ENCODE data around the gene CRYBA2. TPM values are rescaled to one million over a fixed set of nuclear protein-coding genes. Genes with fewer than 3 reads are reported as not detected.

Gene CRYBA2
- total RNA-seq, 4 donors from 2014 or later, result not detected

DNA sequence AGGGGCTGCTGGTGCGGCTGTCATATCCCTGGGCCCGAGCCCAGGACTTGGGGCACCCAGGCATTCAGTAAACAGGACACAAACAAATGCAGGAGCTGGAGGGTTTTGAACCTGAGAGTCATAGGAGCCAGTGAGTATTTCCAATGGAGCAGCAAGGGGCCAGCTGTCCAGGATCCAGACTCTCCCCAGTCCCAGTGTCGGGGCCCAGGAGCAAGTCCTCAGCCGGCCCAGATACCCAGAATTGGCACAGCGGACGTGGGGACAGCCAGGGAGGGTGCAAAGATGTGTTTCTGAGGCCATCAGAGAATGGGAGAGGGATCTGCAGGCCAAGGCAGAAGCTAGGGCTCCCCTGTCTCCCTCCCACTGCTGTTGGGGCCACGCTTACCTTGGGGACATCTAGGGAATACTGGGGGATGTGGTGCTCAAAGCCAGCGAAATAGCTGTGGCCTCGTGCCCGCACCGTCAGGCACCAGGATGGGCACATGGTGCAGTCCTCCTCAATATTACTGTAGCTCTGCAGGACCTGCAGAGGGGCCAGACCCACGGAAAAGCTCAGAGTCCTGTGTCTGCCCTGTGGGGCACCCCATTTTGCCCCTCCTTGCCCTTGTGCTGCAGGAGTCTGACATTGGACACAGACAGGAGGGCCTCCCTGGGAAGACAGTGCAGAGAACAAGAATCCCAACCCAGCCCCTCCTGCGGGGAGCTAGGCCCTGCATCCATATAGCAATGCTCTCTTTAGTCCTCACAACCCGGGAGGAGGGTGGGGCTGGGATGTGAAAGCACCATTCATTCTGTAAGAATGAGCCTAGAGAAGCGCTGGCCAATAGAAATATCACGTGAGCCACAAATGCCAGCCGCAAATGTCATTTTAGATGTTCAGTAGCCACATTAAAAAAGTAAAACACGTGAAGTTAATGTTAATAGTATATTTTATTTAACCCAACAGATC lies 32.7 kb upstream of the CRYBA2 start:
- intact Hi-C loops (cut with DNase I; ENCODE audit: low total_unique reads), result no loop called here
- Histone ChIP-seq H3K9me3 (no peaks in the 10 kb centered on the region), H3K36me3 (no peaks in the 10 kb centered on the region), H3K4me1 (no peaks in the 10 kb centered on the region), H3K27me3 (peaks cover 0 to 5% (median 0%) of the 10 kb centered on the region in 3 donors), H3K4me3 (no peak overlapping the region), H3K27ac (no peak overlapping the region)
- TF ChIP-seq POLR2A (IDR thresholded peaks at IDR 0.05), result no peak
- TF ChIP-seq, protein P1, sequence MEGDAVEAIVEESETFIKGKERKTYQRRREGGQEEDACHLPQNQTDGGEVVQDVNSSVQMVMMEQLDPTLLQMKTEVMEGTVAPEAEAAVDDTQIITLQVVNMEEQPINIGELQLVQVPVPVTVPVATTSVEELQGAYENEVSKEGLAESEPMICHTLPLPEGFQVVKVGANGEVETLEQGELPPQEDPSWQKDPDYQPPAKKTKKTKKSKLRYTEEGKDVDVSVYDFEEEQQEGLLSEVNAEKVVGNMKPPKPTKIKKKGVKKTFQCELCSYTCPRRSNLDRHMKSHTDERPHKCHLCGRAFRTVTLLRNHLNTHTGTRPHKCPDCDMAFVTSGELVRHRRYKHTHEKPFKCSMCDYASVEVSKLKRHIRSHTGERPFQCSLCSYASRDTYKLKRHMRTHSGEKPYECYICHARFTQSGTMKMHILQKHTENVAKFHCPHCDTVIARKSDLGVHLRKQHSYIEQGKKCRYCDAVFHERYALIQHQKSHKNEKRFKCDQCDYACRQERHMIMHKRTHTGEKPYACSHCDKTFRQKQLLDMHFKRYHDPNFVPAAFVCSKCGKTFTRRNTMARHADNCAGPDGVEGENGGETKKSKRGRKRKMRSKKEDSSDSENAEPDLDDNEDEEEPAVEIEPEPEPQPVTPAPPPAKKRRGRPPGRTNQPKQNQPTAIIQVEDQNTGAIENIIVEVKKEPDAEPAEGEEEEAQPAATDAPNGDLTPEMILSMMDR (IDR thresholded peaks at IDR 0.05 in 4 of 5, conservative IDR thresholded peaks at IDR 0.05 in 1 of 5), result no peak
- DNase-seq (no peak), ATAC-seq (no peak)
- in situ Hi-C loops (cut with MboI; ENCODE audit: low sequenced_read_pairs in 4 of 4), result loop anchor here in 2 of 4 donors (5.0 to 10.0 kb wide), 2 partner anchors 126 to 129 kb away; no protein-coding TSS in a partner anchor

DNA sequence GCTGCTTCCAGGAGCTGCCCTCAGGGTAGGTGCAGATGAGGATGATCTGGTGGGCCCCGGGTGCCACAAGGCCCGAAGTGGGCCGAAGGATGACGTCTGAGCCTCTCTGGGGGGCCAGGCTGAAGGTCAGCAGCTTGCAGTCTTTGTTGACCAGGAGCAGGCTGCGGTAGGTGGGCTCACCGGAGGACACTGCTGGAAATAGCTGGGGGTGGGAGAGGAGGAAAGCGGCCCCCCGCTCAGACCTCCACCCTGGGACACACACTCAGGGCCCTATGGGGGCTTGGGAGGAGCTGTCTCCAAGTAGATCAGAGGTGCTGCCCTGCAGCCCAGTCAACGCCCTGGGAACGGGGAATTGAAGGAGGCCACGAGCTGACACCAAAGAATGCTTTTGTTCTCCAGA lies 30.8 kb upstream of the CRYBA2 start:
- Histone ChIP-seq H3K27me3 (no peaks in the 10 kb centered on the region), H3K4me3 (no peak overlapping the region), H3K36me3 (no peaks in the 10 kb centered on the region), H3K4me1 (no peaks in the 10 kb centered on the region), H3K27ac (no peak overlapping the region), H3K9me3 (no peaks in the 10 kb centered on the region)
- ATAC-seq (no peak), DNase-seq (no peak)
- in situ Hi-C loops (cut with MboI; ENCODE audit: low sequenced_read_pairs in 4 of 4) (loop anchor here in 1 of 4 donors (10.0 to 25.0 kb wide), 2 partner anchors 131 to 288 kb away; partner anchors contain the start of gene PTPRN), intact Hi-C loops (cut with DNase I; ENCODE audit: low total_unique reads) (no loop called here)
- TF ChIP-seq POLR2A (IDR thresholded peaks at IDR 0.05), result no peak
- TF ChIP-seq, protein P1 (IDR thresholded peaks at IDR 0.05 in 4 of 5, conservative IDR thresholded peaks at IDR 0.05 in 1 of 5), result no peak

DNA sequence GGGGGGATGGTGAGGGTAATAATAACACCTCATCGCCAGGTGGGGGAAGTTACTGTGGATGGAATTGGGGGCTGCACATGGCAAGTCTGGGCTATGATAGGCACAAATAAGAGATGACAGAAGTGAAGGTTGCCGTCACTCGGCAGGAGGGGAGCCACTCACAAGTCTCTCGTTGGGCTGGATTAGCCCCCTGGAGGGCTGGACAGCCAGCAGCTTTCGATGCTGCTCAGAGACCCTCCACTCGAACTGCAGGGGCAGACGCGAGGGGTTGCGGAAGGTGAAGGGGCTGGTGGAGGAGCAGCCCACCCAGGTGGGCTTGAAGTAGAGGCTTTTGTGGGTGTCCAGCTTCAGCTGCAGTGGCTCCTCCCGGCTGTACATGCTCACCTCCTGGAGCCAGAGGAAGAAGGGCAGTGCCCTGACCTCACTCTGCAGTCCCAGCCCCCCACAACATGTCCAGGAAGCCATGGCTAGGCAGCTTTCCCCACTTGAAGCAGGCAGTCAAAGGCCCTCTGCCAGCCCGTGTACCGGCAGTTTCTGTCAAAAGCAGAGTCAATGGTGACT lies 29.9 kb upstream of the CRYBA2 start:
- no peaks in the 10 kb centered on the region for H3K27me3 ChIP-seq
- TF ChIP-seq, protein P1 (IDR thresholded peaks at IDR 0.05 in 4 of 5, conservative IDR thresholded peaks at IDR 0.05 in 1 of 5), result no peak
- TF ChIP-seq POLR2A (IDR thresholded peaks at IDR 0.05), result no peak
- DNase-seq (no peak), ATAC-seq (no peak)
- intact Hi-C loops (cut with DNase I; ENCODE audit: low total_unique reads), result no loop called here
- H3K36me3 ChIP-seq, result no peaks in the 10 kb centered on the region
- no peaks in the 10 kb centered on the region for H3K9me3 ChIP-seq
- no peaks in the 10 kb centered on the region for H3K4me1 ChIP-seq
- no peak overlapping the region for H3K4me3 ChIP-seq
- in situ Hi-C loops (cut with MboI; ENCODE audit: low sequenced_read_pairs in 4 of 4), result loop anchor here in 1 of 4 donors (10.0 to 25.0 kb wide), 2 partner anchors 132 to 289 kb away; partner anchors contain the start of gene PTPRN
- H3K27ac ChIP-seq, result no peak overlapping the region

DNA sequence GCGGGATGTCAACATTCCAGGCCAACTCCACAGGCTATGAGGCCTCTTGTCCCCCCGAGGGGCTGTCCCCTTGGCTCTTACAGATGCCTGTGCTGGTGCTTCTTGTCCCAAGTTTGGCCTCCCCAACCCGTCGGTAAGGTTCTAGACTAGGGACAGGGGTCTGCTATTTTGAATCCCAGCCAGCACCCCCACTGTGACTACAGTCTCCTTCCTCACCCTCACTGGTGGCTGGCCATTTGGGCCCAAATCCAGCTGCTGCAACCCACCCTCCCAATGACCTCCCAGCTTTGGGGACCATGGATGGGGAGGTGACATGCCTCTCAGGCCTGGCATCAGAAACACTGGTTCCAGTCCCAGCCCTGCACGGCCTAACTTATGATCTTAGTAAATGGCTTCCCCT lies 29.4 kb upstream of the CRYBA2 start:
- in situ Hi-C loops (cut with MboI; ENCODE audit: low sequenced_read_pairs in 4 of 4) (loop anchor here in 1 of 4 donors (10.0 to 25.0 kb wide), 2 partner anchors 132 to 290 kb away; partner anchors contain the start of gene PTPRN), intact Hi-C loops (cut with DNase I; ENCODE audit: low total_unique reads) (no loop called here)
- no peaks in the 10 kb centered on the region for H3K9me3 ChIP-seq
- no peaks in the 10 kb centered on the region for H3K36me3 ChIP-seq
- H3K4me1 ChIP-seq, result no peaks in the 10 kb centered on the region
- DNase-seq (no peak), ATAC-seq (no peak)
- no peak overlapping the region for H3K4me3 ChIP-seq
- H3K27me3 ChIP-seq, result no peaks in the 10 kb centered on the region
- TF ChIP-seq POLR2A (IDR thresholded peaks at IDR 0.05), result no peak
- TF ChIP-seq, protein P1 (IDR thresholded peaks at IDR 0.05 in 4 of 5, conservative IDR thresholded peaks at IDR 0.05 in 1 of 5), result no peak
- H3K27ac ChIP-seq, result no peak overlapping the region

Measured in gastrocnemius medialis (tissue), 4 donors.